ENCODE results near the gene HEG1.

Gene HEG1

DNA sequence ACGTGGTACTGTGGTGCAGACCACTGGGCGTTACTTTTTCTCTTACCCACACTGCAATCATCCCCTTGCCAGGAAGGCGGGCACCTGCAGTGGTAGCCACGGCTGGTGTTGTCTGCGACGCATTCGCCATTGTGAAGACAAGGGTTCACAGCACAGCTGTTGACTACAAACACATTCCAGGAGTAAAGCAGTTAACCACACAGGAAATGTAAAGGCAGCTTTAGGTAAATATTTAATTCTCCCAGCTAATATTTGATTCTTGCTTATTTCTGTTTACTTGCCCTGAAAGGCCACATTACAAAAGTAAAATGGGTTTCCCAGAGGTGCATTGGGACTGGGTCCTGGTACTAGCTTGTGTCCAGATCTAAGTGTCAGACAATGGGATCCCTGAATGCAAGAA lies 45.4 kb downstream of the HEG1 start:
- DNase-seq, result no peak

DNA sequence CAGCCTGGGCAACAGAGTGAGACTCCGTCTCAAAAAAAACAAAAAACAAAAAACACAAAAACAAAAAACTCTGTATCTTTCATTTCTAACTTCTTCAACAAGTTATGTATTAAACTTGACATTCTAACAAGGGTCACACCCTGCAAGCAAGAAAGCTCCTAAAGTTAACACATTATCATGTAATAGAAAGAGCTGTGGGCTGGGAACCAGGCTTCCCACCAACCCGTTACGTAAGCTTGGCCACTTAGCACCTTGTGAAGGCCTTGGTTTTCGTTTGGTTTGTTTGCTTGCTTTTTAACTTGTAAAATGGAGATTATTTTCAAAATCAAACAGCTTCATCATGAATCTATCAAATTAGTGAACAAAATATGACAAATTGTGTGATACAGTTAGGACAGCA lies 47.0 kb downstream of the HEG1 start:
- no peak for DNase-seq

DNA sequence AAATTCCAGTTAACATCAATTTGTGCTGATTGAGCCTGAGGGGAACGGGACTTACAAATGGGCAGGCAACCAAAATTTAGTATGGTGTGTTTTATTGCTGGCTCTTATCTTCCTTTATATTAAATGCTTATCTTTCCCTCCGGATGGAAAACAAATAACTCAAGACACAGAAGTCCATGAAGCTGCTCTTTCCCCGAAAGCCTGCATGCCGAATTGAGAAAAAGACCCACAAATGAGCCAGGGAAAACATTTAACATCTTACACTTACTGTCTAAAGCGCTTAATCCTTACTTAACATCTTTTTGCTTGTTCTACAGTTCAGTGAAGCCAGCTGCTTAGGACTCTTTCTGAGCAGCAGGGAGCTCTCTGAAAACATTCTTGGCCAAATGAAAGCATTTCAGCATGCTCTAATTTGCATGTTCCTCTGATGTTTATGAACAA lies 49.5 kb downstream of the HEG1 start:
- no peak for DNase-seq

DNA sequence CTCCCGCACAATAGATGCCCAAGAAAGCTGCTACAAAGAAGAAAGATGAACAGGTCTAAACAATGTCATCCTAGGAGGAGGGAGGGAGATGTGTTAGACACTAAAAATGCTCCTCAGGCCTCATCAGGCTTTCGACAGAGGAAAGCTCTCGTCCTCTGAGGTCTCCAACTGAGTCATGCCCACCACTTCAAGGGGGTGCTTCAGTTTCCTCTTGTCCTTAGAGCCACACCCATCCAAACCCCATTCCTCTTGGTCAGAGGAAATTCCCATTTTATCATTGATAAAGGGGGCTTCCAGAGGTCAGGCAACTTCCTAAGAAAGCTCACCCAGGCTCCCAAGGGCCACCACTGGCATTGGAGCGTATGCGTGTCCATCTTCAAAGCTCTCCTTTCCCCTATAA lies 50.1 kb downstream of the HEG1 start:
- no peak for DNase-seq

DNA sequence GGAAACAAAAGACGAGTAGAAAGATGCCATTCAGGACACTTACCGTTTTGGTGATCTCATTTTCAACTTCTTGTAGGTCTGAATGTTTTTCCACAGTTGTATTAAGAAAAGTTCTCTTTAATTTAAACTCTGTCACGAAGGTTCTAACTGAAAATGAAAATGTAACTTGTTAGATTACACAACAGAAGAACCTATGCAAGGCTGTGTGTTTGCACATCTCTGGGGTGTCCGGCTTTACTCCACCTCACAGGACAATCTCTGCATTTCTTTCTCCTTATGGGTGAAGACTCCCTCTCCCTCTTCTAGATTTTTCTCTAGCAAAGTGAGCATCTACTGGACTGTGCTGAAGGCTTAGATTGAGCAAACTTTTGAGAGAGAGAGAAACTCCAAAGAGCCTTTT lies 50.6 kb downstream of the HEG1 start:
- no peak for DNase-seq

DNA sequence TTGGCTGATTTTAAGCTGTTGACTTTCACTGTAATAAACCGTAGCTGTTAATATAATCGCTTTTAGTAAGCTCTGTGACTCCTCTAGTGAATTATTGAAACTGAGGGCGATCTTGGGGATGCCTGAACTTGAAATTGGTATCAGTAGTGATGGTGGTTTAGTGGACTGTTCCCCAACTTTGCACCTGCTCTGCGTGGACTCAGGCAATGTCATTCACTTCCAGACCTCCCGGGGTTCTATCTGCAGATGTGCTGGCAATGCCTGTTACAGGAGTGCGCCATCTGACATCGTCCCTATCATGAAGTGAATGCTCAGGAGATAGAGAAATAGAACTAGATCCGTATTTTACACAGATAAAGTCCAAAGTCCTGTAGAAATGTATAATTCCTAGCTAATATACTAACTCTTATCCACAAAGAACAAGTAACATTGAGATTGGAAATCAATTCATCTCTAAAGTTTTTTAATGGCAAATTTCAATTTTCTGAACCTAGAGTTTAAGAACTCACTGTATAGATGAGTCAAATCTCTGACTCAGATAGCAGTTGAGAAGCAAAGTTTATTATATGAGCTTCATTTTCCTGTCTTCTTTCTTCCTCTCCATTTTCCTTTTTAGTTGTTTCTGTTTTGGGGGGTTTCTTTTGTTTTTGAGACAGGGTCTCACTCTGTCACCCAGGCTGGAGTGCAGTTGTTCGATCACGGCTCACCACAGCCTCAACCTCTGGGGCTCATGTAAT lies 51.8 kb downstream of the HEG1 start:
- DNase-seq, result no peak

DNA sequence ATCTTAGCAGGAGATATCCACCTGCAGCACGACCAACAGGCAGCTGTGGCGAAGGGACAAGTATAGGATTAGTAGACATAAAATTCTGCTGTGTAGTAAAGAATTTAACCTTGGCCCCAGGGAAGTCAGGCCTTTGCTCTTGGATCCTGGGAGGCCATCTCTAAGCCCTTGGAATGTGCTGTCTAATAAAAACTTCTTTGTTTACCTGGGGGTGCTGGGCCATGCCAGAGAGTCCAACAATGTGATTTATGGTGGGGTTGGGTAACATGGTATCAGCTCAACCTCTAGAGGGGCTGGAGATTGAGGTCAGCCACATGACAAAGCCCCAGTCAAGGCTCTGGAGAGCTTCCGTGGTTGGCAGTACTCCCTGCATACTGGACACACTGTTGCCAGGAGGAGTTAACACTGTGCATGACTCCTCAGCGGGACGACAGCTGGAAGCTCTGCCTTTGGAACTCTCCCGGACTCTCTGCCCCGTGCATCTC lies 52.4 kb downstream of the HEG1 start:
- DNase-seq, result no peak

DNA sequence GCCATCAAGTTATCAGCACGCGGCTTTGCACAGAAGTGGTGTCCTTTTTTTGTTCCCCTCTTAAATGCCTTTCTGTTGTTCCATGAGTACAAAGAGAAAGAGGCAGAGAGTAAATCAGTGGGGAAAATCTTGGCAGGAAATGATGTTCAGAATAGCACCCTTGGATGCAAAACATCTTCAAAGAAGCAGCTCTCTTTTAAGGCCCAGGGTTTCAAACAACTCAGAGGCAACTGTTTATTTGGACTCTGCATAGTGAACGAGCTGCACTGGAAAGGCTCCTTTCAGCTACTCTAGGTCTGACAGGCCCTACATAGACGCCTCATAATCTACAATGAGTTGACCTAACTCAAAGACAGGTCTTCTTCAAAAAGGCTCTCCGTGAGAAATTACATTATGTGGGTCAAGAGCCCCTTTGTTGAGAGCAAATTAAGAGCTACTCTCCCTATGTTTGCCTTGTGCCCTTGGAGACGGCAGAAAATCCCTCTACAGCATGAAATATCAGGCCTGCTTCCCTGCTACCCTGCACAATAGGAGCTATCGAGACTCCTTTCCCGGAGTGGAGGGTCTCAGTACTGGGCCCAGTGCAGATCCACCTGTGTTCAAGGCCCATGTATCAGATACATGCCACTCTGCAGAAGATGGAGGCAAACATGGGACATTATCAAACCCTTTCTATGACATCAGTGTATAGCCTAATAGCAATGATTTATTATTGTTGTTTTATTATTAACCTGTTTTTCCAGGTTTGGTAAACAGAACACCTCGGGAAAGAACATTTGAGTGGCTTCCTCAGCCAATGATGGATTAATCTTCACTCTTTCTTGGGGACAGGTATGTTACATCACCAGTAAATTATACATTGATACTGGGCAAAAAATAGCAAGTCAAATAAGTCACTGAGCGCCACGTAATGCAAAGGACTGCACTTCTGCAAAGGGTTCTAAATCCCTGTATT lies 53.1 kb downstream of the HEG1 start:
- peak in 1 of 2 donors; percentile 19 for DNase-seq

DNA sequence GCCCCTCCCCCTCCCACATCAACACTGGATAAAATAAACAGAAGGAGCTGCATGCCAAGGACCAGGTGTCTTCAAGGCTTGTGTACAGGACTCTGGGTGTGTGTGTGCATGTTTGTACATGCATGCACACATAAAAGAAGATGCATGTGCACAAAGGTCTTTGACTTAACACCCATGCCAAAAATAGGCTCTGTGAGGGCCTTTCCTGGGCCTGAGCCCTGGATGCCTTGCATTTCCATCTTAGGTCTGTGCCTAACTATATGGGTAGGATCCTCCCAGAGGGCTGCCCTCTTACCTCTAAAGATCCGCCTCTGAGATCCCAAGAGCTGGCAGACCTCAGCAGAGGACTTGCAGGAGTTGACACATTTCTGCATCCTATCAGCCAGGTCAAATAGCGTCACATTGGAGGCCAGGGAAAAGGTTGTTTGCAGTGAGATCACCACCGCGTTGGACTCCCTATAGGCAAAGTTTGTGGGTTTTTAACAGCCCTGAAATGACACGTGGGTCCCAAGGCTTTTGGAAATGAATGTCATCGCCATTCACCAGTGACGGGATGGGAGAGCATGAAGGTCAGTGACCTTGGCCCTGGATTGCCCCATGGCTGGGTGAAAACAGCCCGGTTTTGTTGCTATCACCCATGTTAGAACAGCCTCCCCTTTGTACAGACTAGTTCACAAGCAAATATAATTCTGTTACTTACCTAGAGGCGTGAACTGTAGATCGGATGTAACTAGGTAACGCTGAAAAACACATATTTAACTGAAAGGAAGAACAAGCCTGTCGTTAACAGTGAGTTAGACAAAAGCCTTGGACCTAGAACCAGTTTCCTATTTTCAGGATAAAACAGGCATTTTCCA lies 54.0 kb downstream of the HEG1 start:
- peak in 1 of 2 donors; percentile 8 for DNase-seq

DNA sequence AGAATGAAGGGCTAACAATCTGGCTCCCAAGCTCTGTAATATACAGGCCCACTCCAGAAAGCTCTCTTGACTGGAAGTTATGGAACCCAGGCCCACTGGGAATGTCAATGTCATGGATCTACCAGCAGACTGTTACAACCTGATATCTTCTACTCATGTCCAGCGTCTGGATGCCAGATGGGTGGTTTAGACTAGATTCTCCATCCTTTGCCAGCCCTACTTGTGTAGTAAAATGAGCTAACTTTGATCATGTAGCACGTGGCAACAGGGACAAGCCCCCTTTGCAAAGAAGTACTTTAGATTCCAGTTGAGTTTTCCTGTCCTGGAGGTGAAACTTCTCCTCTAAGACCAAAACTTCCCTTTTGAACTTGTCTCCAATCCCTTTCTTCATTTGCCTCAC lies 55.1 kb downstream of the HEG1 start:
- no peak for DNase-seq

DNA sequence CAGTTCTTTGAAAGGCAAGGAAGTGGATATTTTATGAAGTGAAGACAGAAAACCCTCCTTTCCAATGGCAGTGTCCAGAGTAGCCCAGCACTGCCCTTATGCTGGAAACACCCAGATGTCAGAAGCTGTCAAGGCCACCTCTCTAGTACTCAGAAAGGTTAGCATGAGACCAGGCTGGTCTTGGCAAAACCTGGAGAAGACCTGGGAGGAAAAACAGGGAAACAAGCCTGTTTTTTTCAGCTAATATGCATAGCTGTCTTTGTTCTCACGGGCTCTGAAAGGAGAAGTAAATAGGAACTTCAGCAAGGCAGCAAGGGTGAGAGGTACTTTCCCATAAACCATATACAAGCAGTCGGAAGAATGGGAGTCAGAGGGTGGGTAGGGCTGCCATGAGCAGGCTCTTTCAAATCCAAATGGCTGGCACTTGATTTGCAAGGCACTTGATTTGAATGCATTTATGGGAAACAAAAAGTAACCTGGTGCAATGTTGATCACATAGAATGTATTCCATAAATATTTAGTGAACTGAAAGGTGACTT lies 55.8 kb downstream of the HEG1 start:
- no peak for DNase-seq

DNA sequence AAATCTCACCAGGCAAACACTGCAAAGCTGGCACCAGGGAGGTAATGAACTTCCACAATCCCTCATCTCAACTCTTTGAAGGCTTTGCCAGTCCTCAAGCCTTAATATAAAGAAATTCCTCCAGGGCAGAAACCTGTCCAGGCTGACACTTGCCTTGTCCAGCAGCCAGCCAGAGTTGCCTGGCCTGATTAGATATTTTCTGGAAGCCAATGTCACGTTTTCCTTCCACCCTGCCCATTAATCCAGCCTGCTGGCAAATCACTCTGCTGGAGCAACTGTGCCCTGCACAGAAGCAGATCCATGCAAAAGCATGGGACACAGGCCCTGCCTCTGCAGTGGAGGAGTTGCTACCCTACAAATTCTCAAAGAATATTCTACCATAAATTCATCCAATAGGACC lies 56.5 kb downstream of the HEG1 start:
- DNase-seq, result no peak

DNA sequence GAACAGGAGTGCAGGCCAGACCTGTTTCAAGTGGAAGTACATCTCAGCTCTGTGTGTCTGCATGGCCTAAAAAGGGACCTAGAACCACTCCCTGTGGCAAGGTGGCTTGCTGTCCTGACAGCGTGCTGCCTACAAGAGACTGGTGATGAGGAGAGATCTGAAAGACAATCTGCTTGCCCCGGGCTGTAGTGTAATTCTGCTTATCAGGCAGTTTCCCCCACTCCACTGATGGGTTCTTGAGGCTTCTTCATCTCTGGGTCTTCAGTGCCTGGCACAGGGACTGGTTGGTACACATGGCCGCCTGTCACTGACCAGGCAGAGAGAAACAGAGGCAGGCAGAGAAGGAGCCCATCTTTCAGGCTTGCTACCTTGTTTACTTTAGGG lies 57.6 kb downstream of the HEG1 start:
- no peak for DNase-seq

DNA sequence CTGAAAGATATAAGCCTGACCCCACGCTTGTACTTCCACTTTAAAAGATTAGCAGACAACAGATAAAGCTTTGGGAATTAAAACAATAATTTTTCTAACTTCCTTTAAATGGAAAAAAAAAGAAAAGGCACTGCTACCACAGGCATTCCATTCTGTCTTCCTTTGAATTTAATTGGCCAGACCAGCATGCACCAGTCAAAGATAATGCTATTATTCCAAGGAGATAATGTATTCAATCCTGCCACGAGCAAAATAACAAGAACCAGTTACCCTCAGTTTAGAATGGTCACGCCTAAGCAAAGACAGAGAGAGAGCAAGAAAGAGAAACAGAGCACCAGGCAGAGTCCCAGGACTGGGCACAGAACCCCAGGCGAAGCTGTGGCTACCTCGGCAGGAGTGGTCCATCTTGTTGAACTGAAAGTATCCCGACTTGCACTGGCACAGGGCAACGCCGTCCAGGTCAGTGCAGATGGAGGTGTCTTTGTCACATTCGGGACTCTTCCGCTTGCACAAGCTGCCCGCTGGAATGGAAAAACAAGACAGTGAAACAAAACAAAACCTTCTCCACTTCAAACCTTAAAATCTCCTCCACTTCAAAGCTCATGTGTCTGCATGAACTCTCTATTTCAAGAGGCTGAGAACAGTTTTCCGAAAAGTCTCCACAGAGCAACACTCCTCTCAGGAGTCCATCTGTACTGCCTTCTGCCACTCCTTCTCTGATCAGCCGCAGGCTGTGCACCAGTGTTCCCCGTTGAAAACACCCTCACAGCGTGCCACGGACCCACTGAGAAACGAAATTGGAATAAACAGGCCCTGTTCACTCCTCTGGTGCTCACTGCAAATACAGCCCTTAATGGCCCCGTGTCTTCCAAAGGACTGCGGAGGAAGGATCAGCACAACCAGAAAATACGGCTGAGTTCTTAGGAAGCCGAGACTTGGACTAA lies 58.2 kb downstream of the HEG1 start:
- DNase-seq, result no peak

DNA sequence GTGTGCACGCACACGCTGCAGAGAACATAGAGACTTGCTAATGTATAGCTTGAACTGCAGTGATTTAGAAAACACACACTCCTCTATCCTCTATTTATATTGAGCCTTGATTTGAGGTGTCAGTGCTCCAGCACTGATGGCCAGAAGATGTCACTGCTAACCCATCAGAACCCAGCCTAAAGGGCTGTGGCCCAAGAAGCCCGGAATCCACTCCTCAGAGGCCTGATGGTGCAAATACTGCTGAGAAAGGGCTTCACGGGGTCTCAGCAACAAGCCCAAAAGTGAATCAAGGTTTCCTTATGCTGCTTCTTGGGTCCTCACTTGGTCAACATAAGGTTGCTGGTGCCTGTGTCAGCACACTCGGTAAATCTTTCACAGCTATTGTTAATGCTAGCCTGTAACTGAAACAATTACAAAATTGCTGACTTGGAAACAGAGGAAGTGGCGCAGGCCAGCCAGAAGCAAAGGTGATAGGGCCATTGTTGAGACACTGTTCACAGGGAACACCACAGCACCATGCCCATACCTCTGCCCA lies 60.3 kb downstream of the HEG1 start:
- peak; percentile 62 to 67 for DNase-seq

DNA sequence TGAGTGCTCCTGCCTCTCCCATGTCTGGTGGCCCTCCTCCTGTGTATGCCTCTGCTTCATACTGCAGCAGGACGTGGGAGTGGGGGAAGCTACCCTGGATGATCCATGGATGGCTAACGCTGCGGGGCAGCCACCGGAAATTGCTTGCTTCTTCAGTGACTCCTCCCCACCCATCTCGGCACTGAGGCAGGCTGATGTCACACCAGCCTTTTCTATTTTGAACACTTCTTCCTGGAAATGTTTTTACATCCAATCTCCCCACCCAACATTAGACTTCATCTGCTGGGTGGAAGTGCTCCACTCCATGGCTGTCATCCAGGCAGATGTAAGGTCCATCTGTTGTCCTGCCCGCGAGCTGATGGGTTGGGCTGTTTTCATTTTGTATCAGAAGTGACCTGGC lies 62.3 kb downstream of the HEG1 start:
- no peak for DNase-seq

DNA sequence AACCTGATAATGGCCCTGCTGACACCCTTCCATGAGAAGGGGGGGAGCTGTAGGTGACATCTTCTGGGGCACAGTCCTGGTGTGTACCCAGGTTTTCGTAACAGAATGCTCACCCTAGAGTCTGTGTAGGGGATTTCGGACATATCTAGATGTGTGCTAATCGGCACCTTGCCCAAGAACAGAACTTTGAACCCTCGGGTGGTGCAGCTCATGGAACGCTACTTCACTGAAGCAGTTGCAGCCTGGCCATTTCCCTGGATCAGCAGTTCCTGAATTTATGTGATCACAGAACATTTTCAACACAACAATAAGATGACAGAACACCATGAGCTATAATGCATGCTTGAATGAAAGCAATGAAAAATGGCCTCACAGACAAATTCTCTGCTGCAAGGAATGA lies 63.8 kb downstream of the HEG1 start:
- DNase-seq, result no peak

DNA sequence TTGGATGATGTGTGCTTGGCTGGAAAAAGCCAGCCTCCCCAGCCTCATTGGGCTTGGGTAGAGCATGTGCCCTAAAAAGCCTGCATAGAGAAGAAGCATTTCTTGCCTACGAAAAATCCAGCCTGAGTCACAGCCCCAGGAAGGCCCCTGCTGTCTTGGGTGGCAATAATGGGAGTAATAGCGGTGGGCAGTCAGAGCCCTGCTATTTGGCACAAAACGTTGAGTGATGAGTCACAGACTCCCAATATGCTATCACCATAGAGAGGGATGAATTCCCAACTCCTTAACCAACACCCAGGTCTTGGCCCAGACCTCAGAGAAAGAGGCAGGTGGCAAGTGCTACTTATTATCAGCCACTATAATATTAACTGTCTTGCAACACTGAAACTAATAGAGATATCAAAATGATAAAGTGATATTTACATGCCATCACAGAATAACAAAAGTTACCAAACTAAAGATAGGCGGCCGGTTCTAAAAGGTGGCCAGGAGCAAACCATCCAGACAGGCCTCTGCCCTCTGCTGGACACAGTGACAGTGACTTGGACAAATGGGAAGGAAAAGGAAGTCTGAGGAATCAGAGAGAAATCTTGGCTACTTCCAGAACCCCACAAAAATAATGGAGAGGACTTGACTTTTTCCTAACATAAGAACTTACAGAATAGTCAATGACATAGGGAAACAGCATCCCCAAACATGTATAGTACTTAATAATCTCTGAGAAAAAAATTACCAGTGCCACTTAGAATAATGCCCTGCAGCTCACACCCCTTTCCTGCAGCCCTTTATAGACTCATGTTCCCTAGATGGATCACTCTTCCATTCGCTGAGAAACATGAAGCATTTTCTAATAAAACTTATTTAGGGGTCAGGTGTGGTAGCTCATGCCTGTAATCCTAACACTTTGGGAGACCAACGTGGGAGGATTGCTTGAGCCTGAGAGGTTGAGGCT lies 69.3 kb downstream of the HEG1 start:
- no peak for DNase-seq

DNA sequence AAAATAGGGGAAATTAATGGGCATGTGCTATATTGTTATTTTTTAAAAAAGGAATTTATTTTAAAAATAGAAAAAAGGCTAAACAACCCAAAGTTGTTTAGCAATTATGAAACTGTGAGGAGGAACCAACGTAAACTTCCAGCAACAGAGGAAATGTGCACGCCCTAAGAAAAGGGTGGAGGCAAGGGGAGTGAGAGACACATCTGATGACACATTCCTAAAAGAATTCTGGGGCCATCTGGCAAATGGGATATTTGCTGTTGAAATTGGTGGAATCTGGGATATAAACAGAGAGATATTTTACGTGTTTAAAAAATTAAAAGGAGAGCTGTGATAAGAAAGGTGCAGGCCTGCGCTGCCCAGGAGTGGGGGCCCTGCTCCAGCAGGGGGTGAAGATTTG lies 70.4 kb downstream of the HEG1 start:
- DNase-seq, result peak in 1 of 2 donors; percentile 14

DNA sequence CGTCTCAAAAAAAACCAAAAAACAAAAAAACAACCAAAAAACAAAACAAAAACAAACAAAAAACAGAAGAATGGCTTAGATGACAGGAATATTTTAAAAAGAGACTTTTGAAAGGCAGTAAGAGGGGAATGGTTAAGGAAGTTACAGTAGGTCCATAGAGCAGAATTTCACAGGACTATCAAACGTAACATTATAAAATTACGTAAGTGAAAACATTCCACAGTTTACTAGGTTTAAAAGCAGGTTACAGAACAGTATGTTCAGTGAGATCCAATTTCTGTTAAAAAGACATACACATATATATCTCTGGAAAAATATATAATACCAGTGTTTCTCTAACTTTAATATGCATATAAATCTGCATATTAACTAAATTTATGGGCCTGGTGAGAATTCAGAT lies 71.0 kb downstream of the HEG1 start:
- DNase-seq, result no peak
